ENCODE data around the gene OR5D14.

- TF ChIP-seq ZFX (IDR thresholded peaks at IDR 0.05; ENCODE audit: borderline replicate concordance) (no peak), CTCF (IDR thresholded peaks at IDR 0.05) (no peak)
Measured at GRCh38 chr11:55819330-55819729, 24.0 kb downstream of the OR5D14 start, which contains the start of gene OR5D18.

All from 22Rv1 (cell line).